GM19035 (cell line): ENCODE measurements around the gene ZBTB7B.

ENCODE experiments used
- ATAC-seq: cut with Tn5 transposase; IDR thresholded peaks from one replicate; pipeline ENCODE4 v1.9.1; 2021; ENCODE audit not compliant: unreplicated experiment

Gene ZBTB7B

DNA sequence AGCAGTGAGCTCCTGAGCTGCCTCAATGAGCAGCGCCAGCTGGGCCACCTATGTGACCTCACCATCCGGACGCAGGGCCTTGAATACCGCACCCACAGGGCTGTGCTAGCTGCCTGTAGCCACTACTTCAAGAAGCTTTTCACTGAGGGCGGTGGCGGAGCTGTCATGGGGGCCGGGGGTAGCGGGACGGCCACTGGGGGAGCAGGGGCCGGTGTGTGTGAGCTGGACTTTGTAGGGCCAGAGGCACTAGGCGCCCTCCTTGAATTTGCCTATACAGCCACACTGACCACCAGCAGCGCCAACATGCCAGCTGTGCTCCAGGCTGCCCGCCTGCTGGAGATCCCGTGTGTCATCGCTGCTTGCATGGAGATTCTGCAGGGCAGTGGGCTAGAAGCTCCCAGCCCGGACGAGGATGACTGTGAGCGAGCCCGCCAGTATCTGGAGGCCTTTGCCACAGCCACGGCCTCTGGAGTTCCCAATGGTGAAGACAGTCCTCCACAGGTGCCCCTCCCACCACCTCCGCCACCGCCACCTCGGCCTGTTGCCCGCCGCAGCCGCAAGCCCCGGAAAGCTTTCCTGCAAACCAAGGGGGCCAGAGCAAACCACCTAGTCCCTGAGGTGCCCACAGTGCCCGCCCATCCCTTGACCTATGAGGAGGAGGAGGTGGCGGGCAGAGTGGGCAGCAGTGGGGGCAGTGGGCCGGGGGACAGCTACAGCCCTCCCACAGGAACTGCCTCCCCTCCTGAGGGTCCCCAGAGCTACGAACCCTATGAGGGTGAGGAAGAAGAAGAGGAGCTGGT, 12.3 kb downstream of the ZBTB7B start:
- ATAC-seq = no peak

DNA sequence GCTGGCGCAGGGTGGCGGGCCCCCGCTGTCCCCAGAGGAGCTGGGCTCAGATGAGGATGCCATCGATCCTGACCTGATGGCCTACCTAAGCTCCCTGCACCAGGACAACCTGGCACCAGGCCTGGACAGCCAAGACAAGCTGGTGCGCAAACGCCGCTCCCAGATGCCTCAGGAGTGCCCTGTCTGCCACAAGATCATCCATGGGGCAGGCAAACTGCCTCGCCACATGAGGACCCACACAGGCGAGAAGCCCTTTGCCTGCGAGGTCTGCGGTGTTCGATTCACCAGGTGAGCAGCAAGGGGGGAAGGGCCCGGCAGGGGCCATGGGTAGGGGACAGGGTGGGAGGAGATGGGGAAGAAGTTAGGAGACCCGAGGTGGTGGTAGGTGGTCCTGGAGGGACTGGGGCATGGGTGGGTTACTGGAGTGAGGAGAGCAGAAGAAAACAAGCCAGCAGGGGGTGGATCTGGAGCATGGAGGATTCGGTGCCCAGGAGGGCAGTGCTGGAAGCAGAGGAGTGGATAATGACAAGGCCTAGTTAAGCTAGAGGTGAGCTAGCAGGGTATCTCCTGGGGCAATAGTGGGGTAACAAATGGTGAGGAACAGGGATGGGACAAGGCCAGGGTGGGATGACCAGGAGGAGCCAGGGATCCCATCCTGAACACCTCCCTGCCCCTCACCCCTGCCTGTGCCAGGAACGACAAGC, 13.1 kb downstream of the ZBTB7B start:
- no peak for ATAC-seq

DNA sequence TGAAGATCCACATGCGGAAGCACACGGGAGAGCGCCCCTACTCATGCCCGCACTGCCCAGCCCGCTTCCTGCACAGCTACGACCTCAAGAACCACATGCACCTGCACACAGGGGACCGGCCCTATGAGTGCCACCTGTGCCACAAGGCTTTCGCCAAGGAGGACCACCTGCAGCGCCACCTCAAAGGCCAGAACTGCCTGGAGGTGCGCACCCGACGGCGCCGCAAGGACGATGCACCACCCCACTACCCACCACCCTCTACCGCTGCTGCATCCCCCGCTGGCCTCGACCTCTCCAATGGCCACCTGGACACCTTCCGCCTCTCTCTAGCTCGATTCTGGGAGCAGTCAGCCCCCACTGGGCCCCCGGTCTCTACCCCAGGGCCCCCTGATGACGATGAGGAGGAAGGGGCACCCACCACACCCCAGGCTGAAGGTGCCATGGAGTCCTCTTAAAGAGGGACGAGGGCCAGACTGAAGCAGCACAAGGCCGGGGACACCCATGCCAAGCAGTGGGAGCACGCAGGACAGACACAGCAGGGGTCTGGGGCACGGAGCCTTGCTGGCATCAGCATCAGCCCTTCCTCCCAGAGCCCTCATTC, 13.7 kb downstream of the ZBTB7B start:
- ATAC-seq = no peak

DNA sequence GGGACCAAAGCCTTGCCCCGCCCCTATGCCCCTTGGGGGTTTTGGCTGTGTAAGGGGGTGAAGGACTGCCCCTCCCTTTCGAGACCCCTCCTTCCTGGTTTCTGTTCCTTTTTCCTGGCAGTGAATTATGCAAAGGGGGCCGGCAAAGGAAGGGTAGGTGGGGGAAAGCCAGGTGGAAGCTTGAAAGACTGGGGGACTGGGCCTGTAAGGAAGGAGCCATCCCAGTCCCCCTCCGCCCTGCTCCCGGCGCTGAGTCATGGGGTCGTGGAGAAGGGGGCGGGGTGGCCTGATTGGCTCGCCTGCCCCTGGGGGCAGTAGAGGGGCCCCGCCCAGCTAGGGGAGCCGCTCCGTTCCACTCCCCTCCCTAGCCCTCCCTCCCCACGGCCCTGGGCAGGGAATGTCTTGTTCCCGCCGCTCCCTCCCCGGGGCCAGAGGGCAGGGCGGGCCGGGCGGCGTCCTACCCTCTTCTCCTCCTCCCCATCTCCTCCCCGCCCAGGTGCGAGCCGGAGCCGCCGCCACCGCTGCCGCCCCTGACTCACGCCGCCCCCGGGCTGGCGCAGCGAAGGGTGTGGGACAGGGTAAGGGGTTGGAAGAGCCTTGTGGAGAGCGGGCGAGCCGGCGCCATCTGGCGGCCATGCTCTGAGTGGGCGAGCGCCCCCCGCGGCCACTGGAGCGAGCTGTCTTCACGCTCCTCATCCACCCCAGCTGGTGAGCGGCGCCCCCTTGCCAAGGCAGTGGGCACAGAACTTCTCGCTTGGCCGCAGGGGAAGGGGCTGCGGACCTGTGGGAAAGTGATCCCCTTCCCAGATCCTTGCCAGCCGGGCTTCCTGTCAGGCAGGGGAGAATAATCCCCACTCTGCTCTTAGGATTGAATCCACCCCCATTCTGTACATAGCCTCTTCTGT, 14.7 kb downstream of the ZBTB7B start:
- peak; percentile 82 for ATAC-seq

DNA sequence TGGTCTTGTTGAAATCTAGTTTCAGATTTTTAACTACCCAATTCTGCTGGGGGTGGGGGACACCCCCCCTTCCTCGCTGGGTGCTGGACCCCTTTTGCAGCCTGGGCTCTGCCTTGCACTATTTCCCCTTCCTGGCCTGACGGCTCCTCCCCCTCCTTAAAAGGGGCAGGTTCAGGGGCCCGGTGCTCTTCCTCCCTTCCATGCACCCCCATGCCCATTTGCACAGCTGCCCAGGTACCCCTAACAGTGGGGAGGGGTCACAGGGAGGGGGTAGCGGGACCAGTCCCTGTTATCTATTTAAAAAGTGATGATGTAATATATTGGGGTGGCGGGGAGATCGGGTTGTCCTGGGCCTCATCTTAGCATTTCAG, 15.3 kb downstream of the ZBTB7B start:
- peak; percentile 22 for ATAC-seq

DNA sequence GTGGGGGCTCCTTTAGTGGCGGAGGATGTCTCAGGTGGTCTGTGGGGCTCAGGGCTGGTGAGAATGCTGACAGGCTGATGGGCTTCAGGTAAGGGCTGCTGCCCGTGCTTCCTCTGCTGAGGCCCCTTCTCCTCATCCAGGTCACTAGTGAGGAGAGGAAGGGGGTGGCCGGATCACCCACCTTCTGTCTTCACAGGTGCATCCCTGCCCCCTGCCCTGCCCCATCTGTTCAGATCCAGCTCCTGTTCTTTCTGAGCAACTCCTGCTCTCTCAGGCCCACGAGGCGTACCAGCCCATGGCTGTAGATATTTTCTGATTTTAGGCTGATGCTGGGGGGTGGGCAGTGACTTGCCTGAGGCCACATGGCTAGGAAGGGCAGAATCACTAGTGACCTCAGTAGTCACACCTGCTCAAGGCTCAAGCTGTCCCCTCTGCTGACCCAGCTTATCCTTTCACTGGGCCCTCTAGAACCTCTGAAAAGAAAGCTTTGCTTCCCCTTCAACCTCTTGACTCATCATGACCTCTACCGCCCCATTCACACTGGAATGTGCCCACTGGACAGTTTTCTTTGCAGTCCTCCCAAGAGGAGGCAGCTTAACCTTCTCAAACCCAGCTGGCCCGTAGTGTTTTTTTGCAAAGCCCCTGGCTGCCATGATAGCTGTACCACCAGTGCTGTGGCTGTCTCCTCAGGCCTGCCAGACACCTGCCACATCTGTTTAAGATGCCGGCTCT, 16.2 kb downstream of the ZBTB7B start:
- ATAC-seq = no peak

DNA sequence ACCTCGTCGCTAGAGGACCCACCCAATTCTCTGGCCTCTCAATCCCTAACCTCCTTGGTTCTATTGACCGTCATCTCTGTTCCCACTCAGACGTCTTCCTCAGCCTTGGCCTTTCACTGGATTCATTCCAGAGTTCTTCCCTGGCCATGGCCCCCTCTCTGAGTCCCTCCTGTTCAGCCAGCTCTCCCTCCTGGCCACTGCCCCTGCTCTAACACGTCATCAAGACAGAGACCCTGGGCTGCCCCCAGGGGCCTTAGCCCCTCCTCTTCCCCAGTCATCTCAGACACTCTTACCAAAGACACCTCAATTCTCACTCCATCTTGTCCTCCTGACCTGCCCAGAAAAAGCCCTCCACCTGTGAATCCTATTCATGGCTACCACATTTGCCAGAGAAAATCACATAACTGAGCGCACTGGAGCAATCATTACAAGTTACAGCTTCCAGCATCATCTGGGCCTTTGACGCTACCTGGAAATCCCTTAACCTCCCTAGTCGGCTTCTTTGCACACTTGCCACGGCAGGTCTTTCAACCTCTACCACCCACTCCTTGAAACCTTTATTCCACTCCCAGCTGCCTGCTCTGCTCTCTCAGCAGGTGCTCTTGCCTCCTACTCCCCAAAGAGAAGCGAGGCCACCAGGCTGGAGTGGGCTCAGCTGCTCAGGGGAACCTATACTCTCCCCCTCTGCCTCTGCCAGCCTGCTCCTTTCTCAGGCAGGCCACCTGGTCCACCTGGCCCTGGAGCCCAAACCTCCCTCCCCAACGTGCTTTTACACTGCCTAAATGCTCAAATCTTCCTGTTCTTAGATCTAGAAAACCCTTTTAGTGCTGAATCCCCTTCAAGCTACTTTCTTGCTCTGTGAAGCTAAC, 17.0 kb downstream of the ZBTB7B start:
- no peak for ATAC-seq

DNA sequence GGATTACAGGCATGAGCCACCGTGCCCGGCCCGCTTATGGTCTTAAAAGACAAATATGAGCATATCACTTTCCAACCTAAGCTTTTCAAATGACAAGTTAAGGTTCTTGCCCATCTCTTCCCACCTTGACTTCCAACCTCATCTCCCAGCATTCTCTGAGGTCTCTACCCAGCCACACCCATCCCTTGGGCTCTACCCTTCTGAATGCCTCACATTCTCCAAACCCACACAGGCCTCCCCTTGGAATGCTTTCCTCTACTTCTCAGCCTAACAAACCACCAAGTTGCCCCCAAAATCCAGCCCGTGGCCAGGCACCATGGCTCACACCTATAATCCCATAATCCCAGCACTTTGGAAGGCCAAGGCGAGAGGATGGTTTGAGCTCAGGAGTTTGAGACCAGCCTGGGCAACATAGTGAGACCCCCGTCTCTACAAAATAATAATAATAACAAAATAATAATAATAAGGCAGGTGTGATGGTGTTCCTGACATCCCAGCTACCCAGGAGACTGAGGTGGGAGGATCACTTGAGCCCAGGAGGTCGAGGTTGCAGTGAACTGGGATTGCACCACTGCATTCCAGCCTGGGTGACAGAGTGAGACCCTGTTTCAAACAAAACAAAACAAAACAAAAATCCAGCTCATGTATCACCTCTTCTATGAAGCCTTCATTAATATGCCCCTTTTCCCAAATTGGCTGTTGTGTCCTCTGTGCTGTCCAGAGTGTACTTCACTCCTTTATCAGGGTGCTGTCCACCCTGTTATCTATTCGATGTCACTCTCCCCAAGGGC, 19.7 kb downstream of the ZBTB7B start:
- ATAC-seq = no peak

DNA sequence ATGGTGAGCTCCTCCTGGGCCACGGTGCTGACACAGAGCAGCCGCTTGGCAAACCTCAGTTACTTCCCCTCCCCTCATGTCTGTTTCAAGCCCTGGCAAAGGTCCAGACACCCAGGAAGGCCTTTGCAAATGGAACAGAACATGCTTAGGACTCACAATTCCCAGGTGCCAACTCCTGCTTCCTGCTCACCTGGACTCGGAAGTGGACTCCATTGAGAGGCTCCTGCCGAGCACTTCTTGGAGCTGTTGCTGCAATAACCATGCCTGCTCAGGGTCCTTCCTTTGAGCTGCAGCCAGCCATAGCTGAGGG, 20.3 kb downstream of the ZBTB7B start:
- ATAC-seq = no peak

DNA sequence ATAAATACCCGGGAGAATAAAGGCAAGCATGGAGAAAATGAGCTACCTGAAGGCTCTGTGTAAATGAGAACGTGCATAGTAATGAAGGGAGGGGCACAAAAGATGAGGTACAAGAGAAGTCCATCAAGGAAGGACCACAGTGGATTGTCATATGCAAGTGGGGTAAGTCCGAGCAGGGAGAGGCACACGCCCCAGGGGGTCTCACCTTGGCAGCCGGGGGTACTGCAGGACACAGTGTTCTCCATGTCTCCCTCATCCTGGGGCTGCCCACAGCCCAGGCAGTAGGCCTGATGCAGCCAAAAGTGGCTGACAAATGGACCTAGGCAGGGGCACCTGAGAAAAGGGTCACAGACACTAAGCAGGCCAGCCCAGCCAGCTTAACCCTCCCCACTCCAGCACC, 21.0 kb downstream of the ZBTB7B start:
- no peak for ATAC-seq

DNA sequence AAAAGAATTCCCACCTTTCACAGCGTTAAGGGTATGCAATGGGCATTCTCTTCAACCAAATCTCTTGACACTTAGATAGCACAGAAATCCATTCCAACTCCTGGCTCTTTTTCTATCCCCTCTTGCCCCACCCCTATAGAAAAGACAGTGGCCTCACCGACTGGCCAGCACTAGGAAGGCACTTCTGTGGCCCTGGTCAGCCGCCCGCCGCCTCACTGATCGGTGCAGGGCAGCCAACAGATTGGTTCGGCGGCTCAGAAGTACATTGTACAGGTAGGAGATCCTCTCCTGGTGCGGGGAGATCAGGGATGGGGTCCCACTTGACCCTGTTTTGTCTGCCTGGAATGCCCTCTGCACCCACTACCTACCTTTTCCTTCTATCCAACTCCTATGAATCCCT, 21.7 kb downstream of the ZBTB7B start:
- ATAC-seq = no peak

DNA sequence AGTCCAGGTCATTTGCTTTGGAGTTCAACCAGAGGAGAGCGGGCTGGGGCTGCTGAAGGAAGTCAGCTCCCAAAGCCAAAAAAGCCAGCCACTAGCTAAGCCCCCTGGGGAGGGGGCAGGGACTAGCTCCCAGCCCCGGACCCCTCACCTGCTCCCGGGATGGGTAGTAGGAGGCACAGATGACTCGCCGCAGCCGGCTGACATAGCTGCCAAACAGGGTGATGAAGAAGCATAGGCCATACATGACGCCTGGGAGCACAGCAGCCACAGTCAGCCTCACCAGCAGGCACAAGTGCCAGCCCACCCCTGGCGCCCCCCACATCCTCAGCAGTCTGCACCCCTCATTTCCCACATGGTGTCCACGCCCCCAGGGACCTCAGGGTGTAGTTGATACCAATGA, 23.6 kb downstream of the ZBTB7B start:
- no peak for ATAC-seq

DNA sequence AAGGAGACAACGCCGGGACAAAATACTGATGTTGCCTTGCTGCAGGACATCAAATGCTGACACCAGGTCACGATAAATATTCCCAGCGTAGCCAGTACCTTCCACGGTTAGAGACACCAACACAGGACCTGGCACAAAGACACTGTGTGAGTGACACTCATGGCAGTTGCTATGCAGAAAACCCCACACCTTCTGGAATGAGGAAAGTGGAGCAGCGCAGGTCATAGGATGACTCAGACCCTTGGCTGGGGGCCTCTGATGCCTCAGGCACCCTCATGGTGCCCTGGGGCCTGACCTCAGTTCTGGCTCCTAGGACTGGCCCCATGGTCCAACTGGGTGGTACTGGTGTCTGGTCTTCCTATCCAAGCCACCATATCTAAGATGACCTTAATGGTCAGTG, 24.0 kb downstream of the ZBTB7B start:
- ATAC-seq = no peak

DNA sequence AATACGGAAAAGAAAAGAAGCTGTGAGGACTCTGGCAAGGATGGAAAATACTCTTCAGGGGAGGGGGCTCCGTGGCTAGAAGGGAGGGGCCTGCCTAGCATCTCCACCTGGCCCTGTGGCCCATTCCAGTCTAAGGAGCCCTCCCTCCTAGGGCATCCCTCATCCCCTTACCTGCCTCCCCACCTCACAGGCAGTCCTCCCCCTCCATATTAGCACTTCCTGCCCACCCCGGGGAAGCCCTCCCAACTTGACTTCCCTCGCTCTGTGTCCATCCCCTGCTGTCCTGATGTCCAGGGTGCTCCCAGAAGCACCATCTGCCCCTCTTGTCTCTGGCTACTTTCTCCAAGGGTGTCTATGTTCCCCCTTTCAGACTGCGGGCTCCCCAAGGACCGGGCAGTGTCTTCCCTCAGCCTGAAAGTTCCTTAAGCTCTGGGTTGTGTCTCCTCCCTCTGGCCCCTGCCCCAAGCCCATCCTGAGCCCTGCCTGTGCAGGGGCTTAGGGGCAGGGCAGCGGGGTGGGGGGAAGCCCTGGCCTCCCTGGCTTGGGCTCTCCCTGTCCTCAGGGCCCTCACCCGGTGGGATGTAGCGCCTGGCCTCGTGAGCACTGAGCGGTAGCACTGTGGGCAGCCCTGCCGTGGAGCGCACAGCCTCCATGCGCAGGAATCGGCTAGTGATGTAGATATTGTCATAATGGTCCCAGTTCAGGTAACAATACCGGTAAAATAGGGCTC, 27.1 kb downstream of the ZBTB7B start:
- ATAC-seq = no peak

DNA sequence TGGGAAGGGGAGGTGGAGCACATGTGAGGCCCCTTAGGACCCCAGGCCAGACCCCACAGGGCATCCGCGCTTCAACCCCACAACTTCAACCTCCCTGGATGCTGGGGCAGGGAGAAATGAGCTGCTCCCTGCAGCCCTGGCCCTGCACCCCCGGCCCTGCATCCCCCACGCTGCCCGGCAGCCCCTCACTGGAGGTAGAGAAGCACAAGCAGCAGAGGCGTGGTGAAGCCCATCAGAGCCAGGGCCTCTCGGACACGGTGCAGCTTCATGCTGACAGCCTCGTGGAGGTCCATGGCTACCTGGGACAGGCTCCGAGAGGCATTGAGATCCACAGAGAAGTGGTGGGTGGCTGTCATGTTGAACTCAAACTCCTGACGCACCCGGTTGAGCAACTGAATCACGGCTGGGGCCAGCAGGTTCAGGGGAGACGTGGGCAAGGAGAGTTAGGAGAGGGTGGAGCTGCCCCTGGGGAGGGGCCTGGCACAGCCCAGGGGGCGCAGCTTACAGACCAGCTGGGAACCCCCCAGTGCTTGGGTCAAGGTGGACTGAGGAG, 27.7 kb downstream of the ZBTB7B start:
- ATAC-seq = no peak

DNA sequence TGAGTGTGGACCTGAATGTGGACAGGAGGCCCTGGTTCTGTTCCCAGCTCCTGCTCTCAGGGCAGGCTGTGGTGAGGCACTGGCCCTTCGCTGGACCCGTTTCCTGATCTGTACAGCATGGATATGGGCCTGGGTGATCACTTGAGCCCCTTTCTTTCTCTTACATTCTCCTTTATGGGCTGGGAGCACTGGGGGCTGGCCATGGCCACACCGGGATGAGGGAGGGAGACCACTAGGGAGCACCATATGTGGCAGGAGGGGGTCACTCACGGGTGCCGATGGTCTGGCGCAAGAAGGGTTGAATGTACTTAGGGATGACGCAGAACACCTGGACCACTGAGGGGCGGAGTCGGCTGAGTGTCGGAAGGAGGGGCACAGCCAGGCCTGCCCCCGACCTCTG, 28.3 kb downstream of the ZBTB7B start:
- ATAC-seq = no peak

DNA sequence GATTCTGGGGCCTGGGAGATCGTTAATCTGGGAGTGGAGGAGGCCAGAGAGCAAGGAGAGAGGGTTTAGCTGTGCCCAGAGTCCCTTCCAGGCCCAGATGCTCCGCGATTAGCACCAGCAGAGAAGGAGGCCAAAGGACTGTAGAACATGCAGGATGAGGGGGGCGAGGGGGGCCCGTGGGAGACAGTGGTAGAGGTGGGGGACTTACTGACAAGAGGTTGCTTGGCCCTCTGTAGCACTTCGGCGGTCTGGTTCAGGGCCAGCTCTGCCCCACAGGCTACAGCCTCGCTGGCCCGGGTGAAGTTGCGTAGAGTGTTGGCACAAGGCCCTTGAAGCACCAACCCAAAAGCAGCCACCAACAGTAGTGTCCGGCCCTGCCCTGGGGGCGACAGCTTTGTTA, 30.3 kb downstream of the ZBTB7B start:
- ATAC-seq = no peak

DNA sequence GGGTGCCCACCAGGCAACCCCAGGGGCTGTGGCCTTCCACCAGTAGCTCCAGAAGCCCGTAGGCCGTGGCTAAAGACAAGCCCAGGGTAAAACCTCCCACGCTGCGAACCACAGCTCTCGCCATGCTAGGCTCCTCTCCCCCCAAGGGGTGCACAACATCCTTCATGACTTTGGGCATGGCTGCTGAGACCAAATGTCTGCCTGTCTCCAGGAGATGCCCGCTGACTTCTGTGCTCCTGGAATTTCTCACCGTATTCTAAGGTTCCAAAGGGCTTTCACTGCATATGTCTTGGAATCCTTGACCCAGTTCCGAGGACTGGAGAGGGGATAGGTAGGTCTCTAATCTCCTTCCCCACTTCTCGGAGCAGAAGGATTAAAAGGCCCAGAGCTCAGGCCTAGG, 30.9 kb downstream of the ZBTB7B start, which contains the start of the genes DCST1 and DCST2:
DCST1 (plus strand) TSS at position 301 of the 400 bp plus-strand sequence. CDS start 213 bp downstream, outside the sequence.
DCST2 (minus strand) TSS at position 258 of the 400 bp plus-strand sequence; CDS start at position 178, 80 bp downstream.
- ATAC-seq = no peak
